Measurements from ENCODE around the gene MCF2L2. TPM values are rescaled to one million over a fixed set of nuclear protein-coding genes. Genes with fewer than 3 reads are reported as not detected.

MCF2L2 gene
- total RNA-seq, 1 donor from 2014 or later: 2.0 TPM

GRCh38 chr3:183390844-183391243 lies 37.6 kb downstream of the MCF2L2 start:
- TF ChIP-seq POLR2AphosphoS5 (IDR thresholded peaks at IDR 0.05; ENCODE audit: insufficient read depth in 1 of 2, low read depth in 1 of 2) (no peak), CTCF (IDR thresholded peaks at IDR 0.05) (no peak), POLR2A (IDR thresholded peaks at IDR 0.05) (no peak)
- no peak for DNase-seq (ENCODE audit: extremely low spot score in 2 of 2)
- Histone ChIP-seq H3K27ac (no peak overlapping the region), H3K4me1 (no peaks in the 10 kb centered on the region), H3K36me3 (no peaks in the 10 kb centered on the region), H3K27me3 (no peaks in the 10 kb centered on the region), H3K4me3 (no peak overlapping the region), H3K9me3 (no peaks in the 10 kb centered on the region)
- intact Hi-C loops (cut with DNase I): no loop called here

- H3K27ac ChIP-seq: no peak overlapping the region
- DNase-seq (ENCODE audit: extremely low spot score in 2 of 2): no peak
- no peaks in the 10 kb centered on the region for H3K4me1 ChIP-seq
- intact Hi-C loops (cut with DNase I): no loop called here
- H3K36me3 ChIP-seq: no peaks in the 10 kb centered on the region
- no peak overlapping the region for H3K4me3 ChIP-seq
- H3K27me3 ChIP-seq: no peaks in the 10 kb centered on the region
- H3K9me3 ChIP-seq: no peaks in the 10 kb centered on the region
- TF ChIP-seq CTCF (IDR thresholded peaks at IDR 0.05): no peak
- TF ChIP-seq POLR2A (IDR thresholded peaks at IDR 0.05): no peak
- no peak for TF ChIP-seq POLR2AphosphoS5 (IDR thresholded peaks at IDR 0.05; ENCODE audit: insufficient read depth in 1 of 2, low read depth in 1 of 2)
These were observed 40.1 kb downstream of the MCF2L2 start for GRCh38 chr3:183388213-183388895.

GRCh38 chr3:183387797-183388196 lies 40.6 kb downstream of the MCF2L2 start:
- Histone ChIP-seq H3K4me3 (no peak overlapping the region), H3K27ac (no peak overlapping the region), H3K27me3 (no peaks in the 10 kb centered on the region), H3K9me3 (no peaks in the 10 kb centered on the region), H3K36me3 (no peaks in the 10 kb centered on the region), H3K4me1 (no peaks in the 10 kb centered on the region)
- intact Hi-C loops (cut with DNase I): no loop called here
- no peak for TF ChIP-seq CTCF (IDR thresholded peaks at IDR 0.05)
- TF ChIP-seq POLR2AphosphoS5 (IDR thresholded peaks at IDR 0.05; ENCODE audit: insufficient read depth in 1 of 2, low read depth in 1 of 2): no peak
- TF ChIP-seq POLR2A (IDR thresholded peaks at IDR 0.05): no peak
- no peak for DNase-seq (ENCODE audit: extremely low spot score in 2 of 2)

GRCh38 chr3:183386651-183387050 lies 41.8 kb downstream of the MCF2L2 start:
- Histone ChIP-seq H3K36me3 (no peaks in the 10 kb centered on the region), H3K4me3 (no peak overlapping the region), H3K27ac (no peak overlapping the region), H3K9me3 (no peaks in the 10 kb centered on the region), H3K4me1 (no peaks in the 10 kb centered on the region), H3K27me3 (no peaks in the 10 kb centered on the region)
- no peak for DNase-seq (ENCODE audit: extremely low spot score in 2 of 2)
- intact Hi-C loops (cut with DNase I): no loop called here
- TF ChIP-seq CTCF (IDR thresholded peaks at IDR 0.05) (no peak), POLR2AphosphoS5 (IDR thresholded peaks at IDR 0.05; ENCODE audit: insufficient read depth in 1 of 2, low read depth in 1 of 2) (no peak), POLR2A (IDR thresholded peaks at IDR 0.05) (no peak)

Data from vagina (tissue), 2 donors.